Muscle of arm (tissue), 14 donors: Measurements from ENCODE around the gene FOXB1. TPM values are rescaled to one million over a fixed set of nuclear protein-coding genes. Genes with fewer than 3 reads are reported as not detected.

Experiments used
- DNase-seq: peaks from one replicate; pipeline ENCODE4 v3.0.0-alpha.2; 2013
- long read RNA-seq, 11 donors: transcript quantifications; one replicate each; lab custom pipeline, GENCODE V29; 2026
- polyA plus RNA-seq, 12 donors: library from polyadenylated mRNA; unstranded; fragments of 120-200 nt; gene quantifications; one replicate each; pipeline ENCODE4 v1.2.1, GENCODE V29; 2013; ENCODE audit not compliant: insufficient read length in 12 of 12

FOXB1 gene
- polyA plus RNA-seq, result not detected
- long read RNA-seq, donor 1, result 0 reads
- long read RNA-seq, donor 2, result 0 reads
- long read RNA-seq, donor 3, result 0 reads
- long read RNA-seq, donor 4, result 0 reads
- long read RNA-seq, donor 5, result 0 reads
- long read RNA-seq, donor 6, result 0 reads
- long read RNA-seq, donor 7, result 0 reads
- long read RNA-seq, donor 8, result 0 reads
- long read RNA-seq, donor 9, result 0 reads
- long read RNA-seq, donor 10, result 0 reads
- long read RNA-seq, donor 11, result 0 reads

- no peak for DNase-seq
Observed at GRCh38 chr15:60004009-60004845, at the start of gene FOXB1. TSS of gene FOXB1 (plus strand) at chr15:60004311. CDS start at chr15:60004964, 653 bp downstream.

GRCh38 chr15:59958288-59958687 lies 45.8 kb upstream of the FOXB1 start:
- DNase-seq, result no peak

GRCh38 chr15:59960318-59960717 lies 43.8 kb upstream of the FOXB1 start:
- no peak for DNase-seq

GRCh38 chr15:59963322-59963721 lies 40.8 kb upstream of the FOXB1 start:
- no peak for DNase-seq

GRCh38 chr15:59963925-59964324 lies 40.2 kb upstream of the FOXB1 start:
- DNase-seq, result no peak

- no peak for DNase-seq
Observed at GRCh38 chr15:59965741-59966140, 38.4 kb upstream of the FOXB1 start.

- DNase-seq, result no peak
Observed at GRCh38 chr15:59966262-59966661, 37.8 kb upstream of the FOXB1 start.

GRCh38 chr15:59968314-59968713 lies 35.8 kb upstream of the FOXB1 start:
- no peak for DNase-seq

- DNase-seq, result no peak
Observed at GRCh38 chr15:59972241-59972640, 31.9 kb upstream of the FOXB1 start.

GRCh38 chr15:59976480-59977271 lies 27.4 kb upstream of the FOXB1 start:
- DNase-seq, result no peak

GRCh38 chr15:59991834-59992233 lies 12.3 kb upstream of the FOXB1 start:
- DNase-seq, result no peak

GRCh38 chr15:59993041-59993750 lies 10.9 kb upstream of the FOXB1 start:
- DNase-seq, result no peak

GRCh38 chr15:59993950-59994401 lies 10.1 kb upstream of the FOXB1 start:
- no peak for DNase-seq

GRCh38 chr15:59994526-59994887 lies 9.6 kb upstream of the FOXB1 start:
- DNase-seq, result no peak

- DNase-seq, result no peak
Observed at GRCh38 chr15:59994888-59995557, 9.1 kb upstream of the FOXB1 start.

GRCh38 chr15:59995568-59996297 lies 8.4 kb upstream of the FOXB1 start:
- no peak for DNase-seq

GRCh38 chr15:59996298-59997041 lies 7.6 kb upstream of the FOXB1 start:
- DNase-seq, result no peak

- DNase-seq, result no peak
Observed at GRCh38 chr15:59997070-59997701, 6.9 kb upstream of the FOXB1 start.

- no peak for DNase-seq
Observed at GRCh38 chr15:59998305-59998949, 5.7 kb upstream of the FOXB1 start.
